Measurements from ENCODE around the gene FAM118B. TPM values are rescaled to one million over a fixed set of nuclear protein-coding genes. Genes with fewer than 3 reads are reported as not detected.

Gene FAM118B
- total RNA-seq, 4 donors from 2014 or later: 7.6 to 11.1 (median 8.6) TPM

GRCh38 chr11:126165311-126165720, 46.3 kb upstream of the FAM118B start:
- no peak for TF ChIP-seq CTCF (IDR thresholded peaks at IDR 0.05)
- no peak for TF ChIP-seq POLR2A (IDR thresholded peaks at IDR 0.05)
- no peak for TF ChIP-seq EP300 (IDR thresholded peaks at IDR 0.05)
- TF ChIP-seq POLR2AphosphoS5 (IDR thresholded peaks at IDR 0.05): no peak
- H3K4me3 ChIP-seq: no peak overlapping the region
- no peaks in the 10 kb centered on the region for H3K27me3 ChIP-seq
- H3K36me3 ChIP-seq: no peaks in the 10 kb centered on the region
- no peak for DNase-seq (ENCODE audit: low spot score in 2 of 2)
- WGBS: 78% methylated on average over 9 of the region's 9 CpGs
- no peak overlapping the region for H3K27ac ChIP-seq
- no peaks in the 10 kb centered on the region for H3K9me3 ChIP-seq
- H3K4me1 ChIP-seq: peaks cover 18% of the 10 kb centered on the region

- Histone ChIP-seq H3K9me3 (no peaks in the 10 kb centered on the region), H3K27me3 (no peaks in the 10 kb centered on the region), H3K36me3 (no peaks in the 10 kb centered on the region), H3K4me3 (no peak overlapping the region), H3K27ac (no peak overlapping the region), H3K4me1 (peaks cover 18% of the 10 kb centered on the region)
- TF ChIP-seq POLR2A (IDR thresholded peaks at IDR 0.05) (no peak), CTCF (IDR thresholded peaks at IDR 0.05) (no peak), POLR2AphosphoS5 (IDR thresholded peaks at IDR 0.05) (no peak), EP300 (IDR thresholded peaks at IDR 0.05) (no peak)
- 67% methylated on average over 9 of the region's 10 CpGs for WGBS
- DNase-seq (ENCODE audit: low spot score in 2 of 2): no peak
Observed at GRCh38 chr11:126165757-126166156, 45.8 kb upstream of the FAM118B start.

DNA sequence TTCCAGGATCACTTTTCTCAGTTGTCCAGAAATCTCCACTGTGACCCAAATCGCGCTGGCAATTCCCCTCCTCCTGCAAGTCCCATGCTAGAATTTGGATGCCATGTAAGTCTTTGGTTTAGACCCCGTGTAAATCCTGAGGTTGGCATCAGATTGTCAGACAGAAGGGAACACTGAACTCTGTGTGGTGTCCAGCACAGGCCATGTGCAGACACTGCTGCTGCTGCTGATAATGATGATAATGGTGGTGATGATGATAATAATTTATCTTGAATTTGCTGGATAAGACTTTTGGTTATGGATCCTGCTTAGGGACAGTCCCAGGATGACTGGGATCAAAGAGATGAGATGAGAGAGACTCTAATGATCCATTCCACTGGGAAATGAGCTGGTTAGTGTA, 45.2 kb upstream of the FAM118B start:
- Histone ChIP-seq H3K27ac (no peak overlapping the region), H3K36me3 (no peaks in the 10 kb centered on the region), H3K27me3 (no peaks in the 10 kb centered on the region), H3K4me1 (peaks cover 18% of the 10 kb centered on the region), H3K9me3 (no peaks in the 10 kb centered on the region), H3K4me3 (no peak overlapping the region)
- DNase-seq (ENCODE audit: low spot score in 2 of 2): no peak
- no peak for TF ChIP-seq POLR2A (IDR thresholded peaks at IDR 0.05)
- 89% methylated on average over 3 of the region's 3 CpGs for WGBS

DNA sequence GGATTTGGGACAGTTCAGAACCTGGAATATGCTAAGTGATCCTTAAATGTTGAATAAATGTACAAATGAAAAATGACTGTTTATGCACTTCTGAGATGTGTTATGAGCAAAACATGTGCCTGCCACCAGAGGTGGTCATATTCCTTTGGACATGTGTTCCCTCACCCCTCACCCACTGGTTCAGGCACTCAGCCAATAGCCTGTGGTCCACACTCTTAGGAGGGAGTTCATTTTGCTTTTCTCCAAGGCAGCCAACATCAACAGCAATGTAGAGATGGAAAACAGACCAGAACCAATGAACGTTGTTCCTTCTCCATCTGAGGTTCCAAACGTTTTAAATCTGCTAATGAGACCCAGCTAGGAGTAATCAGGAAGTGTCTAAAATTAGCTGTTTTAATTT, 44.1 kb upstream of the FAM118B start:
- Histone ChIP-seq H3K27me3 (no peaks in the 10 kb centered on the region), H3K4me3 (no peak overlapping the region), H3K36me3 (no peaks in the 10 kb centered on the region), H3K27ac (no peak overlapping the region), H3K9me3 (no peaks in the 10 kb centered on the region), H3K4me1 (peaks cover 17% of the 10 kb centered on the region)
- no peak for DNase-seq (ENCODE audit: low spot score in 2 of 2)
- no peak for TF ChIP-seq POLR2A (IDR thresholded peaks at IDR 0.05)
- TF ChIP-seq POLR2AphosphoS5 (IDR thresholded peaks at IDR 0.05): no peak
- no peak for TF ChIP-seq CTCF (IDR thresholded peaks at IDR 0.05)
- no peak for TF ChIP-seq EP300 (IDR thresholded peaks at IDR 0.05)
- WGBS: 35% methylated on average over 2 of the region's 2 CpGs

GRCh38 chr11:126169291-126169690, 42.3 kb upstream of the FAM118B start:
- H3K27ac ChIP-seq: no peak overlapping the region
- no peak for DNase-seq (ENCODE audit: low spot score in 2 of 2)
- no peaks in the 10 kb centered on the region for H3K9me3 ChIP-seq
- H3K4me1 ChIP-seq: peaks cover 11% of the 10 kb centered on the region
- H3K4me3 ChIP-seq: no peak overlapping the region
- H3K27me3 ChIP-seq: no peaks in the 10 kb centered on the region
- H3K36me3 ChIP-seq: no peaks in the 10 kb centered on the region
- TF ChIP-seq EP300 (IDR thresholded peaks at IDR 0.05): no peak
- no peak for TF ChIP-seq POLR2A (IDR thresholded peaks at IDR 0.05)
- 93% methylated on average over 3 of the region's 3 CpGs for WGBS

GRCh38 chr11:126172596-126173038, 39.0 kb upstream of the FAM118B start:
- WGBS: 54% methylated on average over 8 of the region's 8 CpGs
- DNase-seq (ENCODE audit: low spot score in 2 of 2): no peak
- no peaks in the 10 kb centered on the region for H3K27me3 ChIP-seq
- H3K9me3 ChIP-seq: no peaks in the 10 kb centered on the region
- H3K4me1 ChIP-seq: peaks cover 22% of the 10 kb centered on the region
- TF ChIP-seq EP300 (IDR thresholded peaks at IDR 0.05): no peak
- no peak for TF ChIP-seq POLR2A (IDR thresholded peaks at IDR 0.05)
- no peak for TF ChIP-seq CTCF (IDR thresholded peaks at IDR 0.05)
- no peak for TF ChIP-seq POLR2AphosphoS5 (IDR thresholded peaks at IDR 0.05)
- peak overlapping the region; percentile 14 for H3K27ac ChIP-seq
- H3K36me3 ChIP-seq: no peaks in the 10 kb centered on the region
- no peak overlapping the region for H3K4me3 ChIP-seq
